Esophagus muscularis mucosa (tissue), 4 donors: ENCODE results near the gene WSCD2. TPM values are rescaled to one million over a fixed set of nuclear protein-coding genes. Genes with fewer than 3 reads are reported as not detected.

Source experiments
- DNase-seq: peaks from one replicate; pipeline ENCODE4 v3.0.0-alpha.2; 2017; ENCODE audit errors: extremely low spot score
- H3K27ac ChIP-seq, 4 donors: fragments of 200-600 bp; sonication (generic); replicated peaks in 1 of 4; 1 replicate in 3 of 4; 2 replicates in 1 of 4; pipeline ENCODE4 v1.5.1; 2016 to 2019; ENCODE audit warnings: mild to moderate bottlenecking in 1 of 4
- H3K27me3 ChIP-seq, 4 donors: fragments of 200-600 bp; sonication (generic); one replicate each; pipeline versions ENCODE4 v1.5.1 to v1.6.0; 2016 to 2019
- H3K36me3 ChIP-seq, 4 donors: fragments of 200-600 bp; sonication (generic); one replicate each; pipeline ENCODE4 v1.5.1; 2016 to 2019
- H3K4me1 ChIP-seq, 4 donors: fragments of 200-600 bp; sonication (generic); one replicate each; pipeline ENCODE4 v1.5.1; 2016 to 2019
- H3K4me3 ChIP-seq, 4 donors: fragments of 200-600 bp; sonication (generic); 1 replicate in 2 of 4; 2 replicates in 2 of 4; pipeline ENCODE4 v1.5.1; 2016 to 2019; ENCODE audit warnings: mild to moderate bottlenecking in 4 of 4, moderate library complexity in 1 of 4
- H3K9me3 ChIP-seq, 4 donors: fragments of 200-600 bp; sonication (generic); 1 replicate in 3 of 4; 2 replicates in 1 of 4; pipeline ENCODE4 v1.5.1; 2016 to 2019
- CTCF ChIP-seq, 3 experiments: fragments of 200-600 bp in 2 of 3; fragments of 450-650 bp in 1 of 3; sonication (generic) in 2 of 3; IDR thresholded peaks; one replicate each; pipeline ENCODE4 v1.5.1; 2017 to 2019; ENCODE audit warnings: antibody characterized with exemption in 3 of 3, mild to moderate bottlenecking in 2 of 3, moderate library complexity in 1 of 3
- EP300 ChIP-seq: sonication (generic); formaldehyde crosslinking; IDR thresholded peaks from one replicate; pipeline ENCODE4 v1.6.1; 2017; ENCODE audit warnings: antibody characterized with exemption
- POLR2A ChIP-seq: fragments of 450-650 bp; IDR thresholded peaks from one replicate; pipeline ENCODE4 v1.6.1; 2017; ENCODE audit warnings: antibody characterized with exemption, moderate library complexity, mild to moderate bottlenecking, low read depth
- POLR2AphosphoS5 ChIP-seq, 2 donors: sonication (generic); formaldehyde crosslinking; IDR thresholded peaks; one replicate each; pipeline ENCODE4 v1.6.1; 2017; ENCODE audit warnings: antibody characterized with exemption in 2 of 2
- WGBS: methylation state at CpG from one replicate; pipeline ENCODE4 v1.1.5; 2018; 5-methylcytosine and 5-hydroxymethylcytosine counted together
- intact Hi-C: fragments of 100-400 bp; cut with DNase I; formaldehyde crosslinking; loops from one replicate; pipeline ENCODE4 v1.15.1; 2023
- total RNA-seq, 4 donors: library from RNA; depleted of rRNA; stranded (reverse); fragments of >200 nt; gene quantifications; one replicate each; pipeline versions ENCODE4 v1.1.0 to v1.2.1, GENCODE V29; 2016

The WSCD2 gene
- total RNA-seq, 4 donors from 2014 or later, result 24.7 to 47.9 (median 30.4) TPM

- intact Hi-C loops, result no loop called here
- Histone ChIP-seq H3K27ac (no peak overlapping the region), H3K4me1 (no peaks in the 10 kb centered on the region), H3K9me3 (peaks cover 0 to 27% (median 16%) of the 10 kb centered on the region in 4 donors), H3K27me3 (no peaks in the 10 kb centered on the region), H3K36me3 (no peaks in the 10 kb centered on the region), H3K4me3 (no peak overlapping the region)
- 94% methylated on average over 1 of the region's 1 CpG for WGBS
- TF ChIP-seq CTCF (IDR thresholded peaks at IDR 0.05) (no peak), POLR2A (no peak), EP300 (no peak), POLR2AphosphoS5 (IDR thresholded peaks at IDR 0.05) (no peak)
- DNase-seq, result no peak
These were observed 41.2 kb upstream of the WSCD2 start for GRCh38 chr12:108087900-108088299.

GRCh38 chr12:108090107-108090899, 38.8 kb upstream of the WSCD2 start:
- 70% methylated on average over 13 of the region's 13 CpGs for WGBS
- TF ChIP-seq POLR2AphosphoS5 (IDR thresholded peaks at IDR 0.05) (no peak), CTCF (IDR thresholded peaks at IDR 0.05) (no peak), EP300 (no peak), POLR2A (no peak)
- Histone ChIP-seq H3K9me3 (peaks cover 0 to 21% (median 13%) of the 10 kb centered on the region in 4 donors), H3K36me3 (no peaks in the 10 kb centered on the region), H3K27me3 (peaks cover 0 to 4% (median 0%) of the 10 kb centered on the region in 4 donors), H3K4me3 (no peak overlapping the region), H3K4me1 (no peaks in the 10 kb centered on the region), H3K27ac (no peak overlapping the region)
- intact Hi-C loops, result no loop called here
- DNase-seq, result no peak

GRCh38 chr12:108090932-108091678, 38.0 kb upstream of the WSCD2 start:
- Histone ChIP-seq H3K36me3 (no peaks in the 10 kb centered on the region), H3K4me3 (no peak overlapping the region), H3K9me3 (peaks cover 0 to 21% (median 13%) of the 10 kb centered on the region in 4 donors), H3K27ac (no peak overlapping the region), H3K27me3 (peaks cover 0 to 4% (median 0%) of the 10 kb centered on the region in 4 donors), H3K4me1 (no peaks in the 10 kb centered on the region)
- no peak for DNase-seq
- no peak for TF ChIP-seq POLR2AphosphoS5 (IDR thresholded peaks at IDR 0.05)
- TF ChIP-seq POLR2A, result no peak
- no peak for TF ChIP-seq EP300
- 54% methylated on average over 10 of the region's 10 CpGs for WGBS
- intact Hi-C loops, result no loop called here

GRCh38 chr12:108091679-108092051, 37.4 kb upstream of the WSCD2 start:
- intact Hi-C loops, result no loop called here
- DNase-seq, result no peak
- Histone ChIP-seq H3K9me3 (peaks cover 0 to 21% (median 13%) of the 10 kb centered on the region in 4 donors), H3K27me3 (peaks cover 0 to 4% (median 0%) of the 10 kb centered on the region in 4 donors), H3K4me1 (no peaks in the 10 kb centered on the region), H3K4me3 (no peak overlapping the region), H3K36me3 (no peaks in the 10 kb centered on the region), H3K27ac (no peak overlapping the region)
- TF ChIP-seq CTCF (IDR thresholded peaks at IDR 0.05) (no peak), POLR2AphosphoS5 (IDR thresholded peaks at IDR 0.05) (no peak), POLR2A (no peak), EP300 (no peak)
- WGBS, result 66% methylated on average over 4 of the region's 4 CpGs

- intact Hi-C loops, result no loop called here
- H3K4me1 ChIP-seq, result no peaks in the 10 kb centered on the region
- H3K9me3 ChIP-seq, result peaks cover 0 to 7% (median 4%) of the 10 kb centered on the region in 4 donors
- 70% methylated on average over 4 of the region's 4 CpGs for WGBS
- no peak overlapping the region for H3K27ac ChIP-seq
- no peaks in the 10 kb centered on the region for H3K36me3 ChIP-seq
- no peak for DNase-seq
- H3K4me3 ChIP-seq, result no peak overlapping the region
- H3K27me3 ChIP-seq, result peaks cover 0 to 4% (median 0%) of the 10 kb centered on the region in 4 donors
- TF ChIP-seq EP300 (no peak), CTCF (IDR thresholded peaks at IDR 0.05) (no peak), POLR2A (no peak), POLR2AphosphoS5 (IDR thresholded peaks at IDR 0.05) (no peak)
These were observed 35.9 kb upstream of the WSCD2 start for GRCh38 chr12:108093209-108093608.
